Adrenal gland (tissue), 5 donors: ENCODE data around the gene ACKR2.

Source experiments
- CTCF ChIP-seq, 6 experiments: fragments of 450-650 bp in 4 of 6; fragments of 200-600 bp in 2 of 6; sonication (generic) in 1 of 6; IDR thresholded peaks; 1 replicate in 5 of 6; 2 replicates in 1 of 6; pipeline versions ENCODE4 v1.5.1 to v1.8.0; 2016 to 2021; ENCODE audit warnings: antibody characterized with exemption in 6 of 6, mild to moderate bottlenecking in 2 of 6, moderate library complexity in 1 of 6
- POLR2A ChIP-seq, 2 donors: fragments of 450-650 bp; IDR thresholded peaks; one replicate each; pipeline ENCODE4 v1.6.1; 2017; ENCODE audit warnings: antibody characterized with exemption in 2 of 2, mild to moderate bottlenecking in 2 of 2, moderate library complexity in 1 of 2
- donor health status: DM: no; HTN: no; CAD: no.

- TF ChIP-seq POLR2A (IDR thresholded peaks at IDR 0.05) (no peak), CTCF (IDR thresholded peaks at IDR 0.05) (no peak)
These were observed 82.9 kb downstream of the ACKR2 start for GRCh38 chr3:42892169-42892568.
